ENCODE results near the gene KRTAP9-4.

KRTAP9-4 gene

DNA sequence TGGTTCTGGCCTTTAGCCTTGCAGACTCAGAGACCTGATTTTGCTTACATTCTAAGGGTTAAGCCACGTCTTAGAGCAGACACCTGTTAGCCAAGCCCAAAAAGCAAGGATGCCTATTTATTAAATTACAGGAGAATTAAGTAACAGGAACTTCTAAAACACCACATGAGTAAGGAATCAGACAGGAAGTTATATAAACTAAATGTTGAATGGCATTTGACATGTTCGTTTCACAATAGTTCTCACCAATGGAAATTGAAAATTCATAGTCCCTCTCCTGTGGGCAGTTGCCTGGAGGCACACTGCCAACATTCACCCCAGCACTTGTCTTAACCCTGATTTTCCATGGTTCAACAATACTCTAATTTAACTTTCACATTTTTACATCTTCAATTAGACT is 35.1 kb downstream of the KRTAP9-4 start:
- H3K9ac ChIP-seq (ENCODE audit: low read depth, low read length), result no peak overlapping the region
- H3K36me3 ChIP-seq (ENCODE audit: insufficient read depth, low read length), result no peaks in the 10 kb centered on the region
- H3K4me1 ChIP-seq (ENCODE audit: insufficient read depth, low read length), result no peaks in the 10 kb centered on the region
- H3K9me3 ChIP-seq (ENCODE audit: control insufficient read depth, insufficient read depth, low read length), result no peaks in the 10 kb centered on the region

DNA sequence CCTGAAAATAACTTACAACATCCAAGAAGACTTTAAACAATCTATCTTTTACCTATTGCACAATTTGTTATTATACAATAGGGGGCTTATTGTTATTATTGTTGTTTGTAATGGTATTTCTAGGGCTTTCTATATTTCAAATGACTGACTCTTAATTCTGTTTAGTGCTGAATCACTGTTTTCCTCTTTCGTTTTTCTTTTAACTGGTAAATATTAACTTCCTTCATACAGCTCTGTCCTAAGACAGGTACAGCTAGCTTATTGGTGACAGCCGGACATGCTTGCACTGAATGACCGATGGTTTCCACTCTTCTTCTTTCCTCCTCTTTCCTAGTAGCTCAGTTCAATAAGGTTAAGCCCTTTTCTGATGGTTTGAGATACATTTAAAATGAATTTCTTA is 37.6 kb downstream of the KRTAP9-4 start:
- H3K9ac ChIP-seq (ENCODE audit: low read depth, low read length), result no peak overlapping the region
- no peaks in the 10 kb centered on the region for H3K9me3 ChIP-seq (ENCODE audit: control insufficient read depth, insufficient read depth, low read length)
- no peaks in the 10 kb centered on the region for H3K4me1 ChIP-seq (ENCODE audit: insufficient read depth, low read length)
- H3K36me3 ChIP-seq (ENCODE audit: insufficient read depth, low read length), result no peaks in the 10 kb centered on the region

DNA sequence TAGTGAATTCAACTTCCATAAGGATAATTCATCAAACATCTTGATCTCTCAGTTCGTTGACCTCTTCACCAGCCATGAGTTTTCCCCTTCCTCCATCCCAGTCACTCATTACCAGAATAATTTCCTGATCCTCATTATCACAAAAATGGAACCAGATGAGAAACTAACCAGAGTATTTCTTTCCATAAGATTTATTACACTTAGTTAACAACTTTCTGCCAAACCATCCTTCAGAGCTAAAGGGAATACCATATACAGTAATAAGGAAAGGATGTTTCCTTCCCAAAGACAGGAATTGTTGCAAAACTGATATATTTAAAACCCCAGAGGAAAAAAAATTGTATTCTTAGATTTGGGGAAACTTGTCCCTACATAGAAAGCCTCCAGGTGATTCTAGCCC is 44.5 kb downstream of the KRTAP9-4 start:
- Histone ChIP-seq H3K4me1 (ENCODE audit: insufficient read depth, low read length) (no peaks in the 10 kb centered on the region), H3K36me3 (ENCODE audit: insufficient read depth, low read length) (no peaks in the 10 kb centered on the region), H3K9ac (ENCODE audit: low read depth, low read length) (no peak overlapping the region), H3K9me3 (ENCODE audit: control insufficient read depth, insufficient read depth, low read length) (peaks cover 4% of the 10 kb centered on the region; the same call in 1 of the 2 replicates)

DNA sequence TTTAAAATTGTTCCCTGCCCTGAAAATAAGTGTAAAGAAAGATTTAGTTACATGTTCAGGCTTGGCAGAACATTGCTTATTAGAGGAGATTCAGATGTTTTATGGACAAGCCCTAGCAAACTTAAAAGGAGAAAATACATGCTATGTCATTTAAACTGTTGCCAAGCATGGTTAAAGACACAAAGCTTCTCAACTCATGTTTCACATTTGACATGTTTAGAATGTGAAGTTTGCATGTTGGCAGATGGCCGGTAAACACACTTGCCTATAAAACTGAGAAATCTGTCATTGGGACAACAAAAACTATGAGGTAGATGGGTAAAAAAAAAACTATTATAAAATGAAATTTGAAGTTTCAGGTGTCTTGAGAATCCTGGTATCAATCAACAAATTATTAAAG is 47.4 kb downstream of the KRTAP9-4 start:
- Histone ChIP-seq H3K9ac (ENCODE audit: low read depth, low read length) (no peak overlapping the region), H3K4me1 (ENCODE audit: insufficient read depth, low read length) (no peaks in the 10 kb centered on the region), H3K9me3 (ENCODE audit: control insufficient read depth, insufficient read depth, low read length) (peaks cover 4% of the 10 kb centered on the region; the same call in 1 of the 2 replicates), H3K36me3 (ENCODE audit: insufficient read depth, low read length) (no peaks in the 10 kb centered on the region)

DNA sequence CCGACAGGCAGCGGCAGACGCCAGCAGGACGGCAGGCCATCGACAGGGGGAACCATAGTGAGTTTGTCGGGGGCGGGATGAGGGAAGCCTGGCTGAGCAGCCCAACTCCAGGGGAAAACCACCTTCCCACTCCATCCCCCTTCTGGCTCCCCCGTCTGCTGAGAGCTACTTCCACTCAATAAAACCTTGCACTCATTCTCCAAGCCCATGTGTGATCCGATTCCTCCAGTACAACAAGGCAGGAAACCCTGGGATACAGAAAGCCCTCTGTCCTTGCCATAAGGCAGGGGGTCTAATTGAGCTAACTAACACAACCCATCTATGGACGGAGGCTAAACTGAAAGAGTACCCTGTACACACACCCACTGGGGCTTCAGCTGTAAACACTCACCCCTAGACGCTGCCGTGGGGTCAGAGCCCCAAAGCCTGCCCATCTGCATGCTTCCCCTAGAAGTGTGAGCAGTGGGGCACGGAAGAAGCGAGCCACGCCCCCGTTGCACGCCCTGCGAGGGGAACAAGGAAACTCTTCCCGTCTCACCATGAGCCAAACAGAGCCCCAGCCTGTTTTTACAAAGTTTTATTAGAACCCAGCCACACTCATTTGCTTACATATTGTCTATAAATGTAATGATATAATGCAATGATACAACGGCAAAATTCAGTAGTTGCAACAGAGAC is 49.1 kb downstream of the KRTAP9-4 start:
- no peak overlapping the region for H3K9ac ChIP-seq (ENCODE audit: low read depth, low read length)
- no peaks in the 10 kb centered on the region for H3K4me1 ChIP-seq (ENCODE audit: insufficient read depth, low read length)
- H3K9me3 ChIP-seq (ENCODE audit: control insufficient read depth, insufficient read depth, low read length), result peaks cover 4% of the 10 kb centered on the region; the same call in 1 of the 2 replicates
- H3K36me3 ChIP-seq (ENCODE audit: insufficient read depth, low read length), result no peaks in the 10 kb centered on the region
